GM19397 (cell line): ENCODE results near the gene PPT1.
"Not testable (repeated sequence)": the region's sequence is repeated elsewhere in the genome, so short reads cannot be mapped to it uniquely, and the experiment has no call there.

Experiments
- ATAC-seq: cut with Tn5 transposase; IDR thresholded peaks from one replicate; pipeline ENCODE4 v1.9.1; 2021; ENCODE audit warnings: mild to moderate bottlenecking, moderate library complexity; ENCODE audit not compliant: unreplicated experiment

PPT1 gene

GRCh38 chr1:40057310-40058030 is 39.6 kb downstream of the PPT1 start:
- ATAC-seq, result no peak

DNA sequence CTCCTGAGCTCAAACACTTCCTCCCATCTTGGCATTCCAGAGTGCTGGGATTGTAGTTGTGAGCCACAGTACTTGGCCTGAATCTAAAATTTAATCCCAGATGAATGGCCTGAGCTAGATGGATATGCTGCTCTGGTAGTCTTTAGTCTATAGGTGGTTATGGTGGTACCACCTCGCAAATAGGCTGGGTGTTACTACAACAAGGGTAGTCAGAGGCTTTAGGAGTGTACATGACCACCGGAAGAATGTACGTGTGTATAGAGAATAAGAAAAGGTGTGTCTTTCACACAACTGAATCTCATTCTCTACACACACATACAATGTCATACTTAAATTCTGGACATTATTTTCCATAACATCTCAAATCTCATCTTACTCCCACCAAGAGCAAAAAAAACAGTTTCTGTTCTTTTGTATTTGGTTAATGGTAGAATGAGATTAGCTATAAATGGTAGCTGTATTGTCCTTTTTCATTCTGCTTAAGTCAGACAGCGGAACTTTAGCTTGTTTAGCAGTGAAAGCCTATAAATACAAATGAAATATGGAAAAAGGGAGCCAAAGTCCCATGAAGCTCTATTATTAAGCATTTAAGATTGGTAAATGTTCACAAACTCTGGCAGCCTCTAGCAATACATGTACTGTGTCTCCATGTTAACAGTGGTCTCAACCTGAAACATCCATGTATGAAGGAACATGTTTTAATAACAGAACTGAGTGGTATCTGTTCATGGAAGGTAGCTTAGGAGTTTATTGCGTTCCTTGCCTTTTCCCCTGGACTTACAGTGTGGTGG is 40.3 kb downstream of the PPT1 start:
- no peak for ATAC-seq

DNA sequence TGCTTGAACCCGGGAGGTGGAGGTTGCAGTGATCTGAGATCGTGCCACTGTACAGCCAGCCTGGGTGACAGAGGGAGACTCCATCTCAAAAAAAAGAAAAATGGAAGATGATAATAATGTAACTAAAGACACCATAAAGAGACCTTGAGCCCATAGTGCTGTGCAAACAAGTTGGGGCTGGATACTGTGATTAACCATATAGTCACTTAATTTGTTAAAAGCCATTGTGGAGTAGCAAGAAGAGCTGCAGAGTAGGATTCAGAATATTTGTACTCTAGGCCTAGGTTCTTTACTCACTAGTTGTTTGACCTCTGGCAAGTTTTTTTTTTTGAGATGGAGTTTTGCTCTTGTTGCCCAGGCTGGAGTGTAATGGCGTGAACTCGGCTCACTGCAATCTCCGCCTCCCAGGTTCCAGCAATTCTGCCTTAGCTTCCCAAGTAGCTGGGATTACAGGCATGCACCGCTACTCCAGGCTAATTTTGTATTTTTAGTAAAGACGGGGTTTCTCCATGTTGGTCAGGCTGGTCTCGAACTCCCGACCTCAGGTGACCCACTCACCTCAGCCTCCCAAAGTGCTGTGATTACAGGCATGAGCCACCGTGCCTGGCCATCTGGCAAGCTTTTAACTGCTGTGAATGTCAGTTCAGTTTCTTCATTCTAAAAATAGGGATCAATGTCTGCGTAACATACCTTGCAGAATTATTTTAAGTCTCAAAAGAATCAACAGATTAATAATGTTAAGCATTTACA is 43.7 kb downstream of the PPT1 start:
- ATAC-seq, result no peak

DNA sequence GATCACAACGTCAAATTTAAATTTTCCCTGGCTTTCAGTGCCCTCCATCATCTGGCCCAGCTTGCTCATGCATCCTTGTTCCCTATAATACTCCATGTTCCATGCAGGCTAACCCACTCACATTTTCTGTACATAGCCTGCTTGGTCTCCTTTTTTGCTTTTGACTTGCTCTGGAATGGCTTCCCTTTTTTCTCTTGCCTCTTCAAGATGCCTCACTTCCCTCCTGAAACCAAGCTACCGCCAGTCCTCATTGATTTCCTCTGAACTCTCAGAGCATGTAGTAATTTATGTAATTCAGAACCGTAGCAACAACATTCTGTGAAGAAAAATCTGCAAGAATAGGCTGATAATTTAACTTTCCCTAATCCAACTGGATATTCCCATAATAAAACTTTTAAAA is 46.2 kb downstream of the PPT1 start:
- ATAC-seq, result no peak

DNA sequence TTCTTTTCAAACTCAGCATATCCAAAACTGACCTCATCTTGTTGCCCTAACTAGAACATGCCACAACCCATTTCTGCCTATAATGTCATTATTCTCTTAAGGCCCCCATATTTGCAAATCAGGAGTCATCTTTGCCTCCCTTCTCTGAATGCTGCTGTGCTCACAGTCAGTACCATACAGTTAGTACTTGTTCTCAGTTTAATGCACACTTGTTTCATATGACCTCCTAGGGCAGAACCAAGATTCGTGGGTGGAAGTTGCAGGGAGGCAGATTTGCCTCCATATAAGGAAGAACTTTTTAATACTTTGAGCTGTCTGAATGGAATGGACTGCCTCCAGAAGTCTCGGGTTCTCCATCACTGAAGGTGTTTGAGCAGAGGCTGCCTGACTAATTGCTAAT is 47.3 kb downstream of the PPT1 start:
- ATAC-seq, result no peak

DNA sequence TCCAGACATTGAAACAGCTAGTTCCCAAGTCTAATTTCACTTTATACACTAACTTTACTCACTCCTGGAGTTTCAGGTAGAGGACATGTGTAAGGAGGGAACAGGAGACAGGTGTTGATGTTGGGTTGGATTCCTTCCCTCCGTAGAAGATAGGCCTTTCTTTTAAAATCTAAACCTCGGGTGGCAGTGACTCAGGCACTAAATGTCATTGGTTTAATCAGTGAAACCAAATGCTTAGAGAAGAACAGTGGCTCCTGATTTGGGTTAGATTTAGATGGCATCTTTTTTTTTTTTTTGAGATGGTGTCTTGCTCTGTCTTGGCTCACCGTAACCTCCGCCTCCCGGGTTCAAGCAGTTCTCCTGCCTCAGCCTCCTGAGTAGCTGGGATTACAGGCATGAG is 49.3 kb downstream of the PPT1 start:
- no peak for ATAC-seq

- ATAC-seq, result no peak
These were observed 49.8 kb downstream of the PPT1 start for GRCh38 chr1:40047276-40047675.

- ATAC-seq, result no peak
These were observed 51.3 kb downstream of the PPT1 start for GRCh38 chr1:40045766-40046165.

GRCh38 chr1:40045182-40045581 is 51.9 kb downstream of the PPT1 start:
- ATAC-seq, result no peak

GRCh38 chr1:40044110-40044509 is 52.9 kb downstream of the PPT1 start:
- ATAC-seq, result no peak

GRCh38 chr1:40042341-40042740 is 54.7 kb downstream of the PPT1 start:
- no peak for ATAC-seq

- no peak for ATAC-seq
These were observed 55.6 kb downstream of the PPT1 start for GRCh38 chr1:40041466-40041838.

GRCh38 chr1:40040511-40041465 is 56.3 kb downstream of the PPT1 start, which contains the start of gene CAP1:
Gene CAP1, plus strand, starts transcription at chr1:40040729. Its CDS starts 18,618 bp downstream, at chr1:40059347.
- ATAC-seq, result peak; percentile 80

DNA sequence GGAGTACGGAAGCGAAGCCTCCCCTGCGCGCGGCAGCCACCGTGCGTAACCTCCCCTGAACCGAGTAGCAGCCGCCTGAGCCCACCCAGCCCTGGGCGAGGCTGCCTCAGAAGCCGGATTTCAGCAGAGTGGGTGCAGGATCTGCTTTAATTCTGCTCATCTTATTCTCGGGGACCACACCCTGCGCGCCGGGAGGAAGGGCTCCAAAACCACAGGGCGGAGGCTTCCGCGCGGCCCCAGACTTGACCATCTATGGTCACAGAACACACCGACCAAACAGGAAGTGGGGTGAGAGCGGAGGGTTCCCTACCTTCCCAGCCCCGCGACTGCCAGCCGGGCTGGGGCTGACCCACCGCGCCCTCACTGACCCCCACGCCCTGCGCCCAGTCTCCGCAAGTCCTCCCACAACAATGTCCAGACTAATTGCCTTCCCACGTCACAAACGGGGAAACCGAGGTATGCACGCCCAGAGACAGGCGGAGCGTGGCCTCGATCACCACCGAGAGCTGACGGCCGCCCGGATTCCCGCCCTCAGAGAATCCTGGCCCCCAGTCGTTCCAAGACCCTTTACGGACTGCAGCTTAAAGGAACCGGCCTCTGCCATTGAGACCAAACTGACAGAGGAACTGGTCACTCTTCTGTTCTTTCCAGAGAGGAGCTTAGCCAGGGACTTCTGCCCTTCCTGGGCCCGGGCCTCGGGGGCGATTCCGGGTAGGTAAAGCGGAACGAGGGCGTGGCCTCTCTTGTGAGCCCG is 57.1 kb downstream of the PPT1 start:
- peak; percentile 59 for ATAC-seq

DNA sequence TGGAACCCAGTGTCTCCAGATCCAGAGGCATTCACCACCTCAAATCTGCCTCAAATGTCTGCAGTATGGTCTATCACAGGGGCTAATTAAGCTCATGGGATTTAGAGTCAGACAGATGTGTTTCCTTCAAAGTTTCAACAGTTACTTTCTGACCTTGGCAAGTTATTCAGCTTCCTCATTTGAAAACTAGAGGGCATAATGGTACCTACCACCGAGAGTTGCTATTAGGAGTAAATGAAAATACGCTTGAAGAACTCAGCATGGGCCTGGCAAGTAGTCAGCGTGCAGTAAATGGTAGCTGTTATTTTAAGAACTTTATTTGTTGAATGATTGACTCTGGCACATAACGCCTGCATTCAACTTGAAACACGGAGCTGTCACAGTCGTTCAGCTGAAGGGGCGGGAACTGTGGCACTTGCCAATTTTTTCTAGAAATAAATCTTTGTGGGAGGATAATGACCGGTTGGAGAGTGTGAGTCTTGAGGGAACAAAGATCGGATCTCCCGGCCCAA is 57.8 kb downstream of the PPT1 start:
- ATAC-seq, result peak; percentile 1

DNA sequence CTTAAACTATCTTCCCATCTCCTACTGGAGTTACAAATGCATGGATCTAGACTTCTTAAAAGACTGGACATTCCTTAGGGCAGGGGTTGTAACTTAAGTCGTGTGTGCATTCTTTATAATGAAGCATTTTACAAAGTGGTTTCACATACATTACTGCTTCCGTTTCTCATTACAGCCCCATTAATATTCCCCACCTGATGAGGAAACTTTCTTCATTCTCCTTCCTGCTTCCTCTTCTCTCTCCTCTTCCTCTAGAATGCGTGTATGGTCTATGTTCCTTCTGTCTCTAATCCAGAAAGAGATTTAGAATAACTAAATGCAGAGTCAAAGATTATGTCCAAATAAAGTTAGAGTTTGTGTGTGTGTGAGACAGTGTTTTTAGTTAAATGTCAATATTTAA is 58.4 kb downstream of the PPT1 start:
- ATAC-seq, result no peak

- ATAC-seq, result not testable (repeated sequence)
These were observed 59.8 kb downstream of the PPT1 start for GRCh38 chr1:40037254-40037653.

DNA sequence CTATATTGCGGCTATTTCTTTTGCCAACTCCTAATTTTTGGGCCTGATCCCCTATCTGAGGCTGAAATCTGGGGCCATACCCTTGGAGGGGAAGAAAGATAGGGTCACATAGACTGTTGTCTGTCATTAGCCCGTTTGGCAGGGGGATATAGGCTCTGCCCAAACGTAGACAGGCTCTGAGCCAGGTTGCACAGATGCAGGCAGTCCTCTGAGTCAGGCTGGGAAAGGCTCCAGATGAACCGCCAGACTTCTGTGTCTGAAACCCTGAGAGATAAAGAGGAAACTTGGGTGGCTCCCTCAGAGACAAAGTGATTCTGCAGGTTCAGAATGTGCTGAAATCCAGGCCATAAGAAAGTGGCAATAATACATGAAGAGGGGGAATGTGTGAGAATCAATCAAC is 60.5 kb downstream of the PPT1 start:
- no peak for ATAC-seq

GRCh38 chr1:40034869-40035268 is 62.2 kb downstream of the PPT1 start:
- no peak for ATAC-seq
